Measurements from ENCODE around the gene TSGA10.
"Not testable (repeated sequence)": the region's sequence is repeated elsewhere in the genome, so short reads cannot be mapped to it uniquely, and the experiment has no call there.

The TSGA10 gene

GRCh38 chr2:99153921-99154604, 679 bp downstream of the TSGA10 start:
- DNase-seq, result no peak

DNA sequence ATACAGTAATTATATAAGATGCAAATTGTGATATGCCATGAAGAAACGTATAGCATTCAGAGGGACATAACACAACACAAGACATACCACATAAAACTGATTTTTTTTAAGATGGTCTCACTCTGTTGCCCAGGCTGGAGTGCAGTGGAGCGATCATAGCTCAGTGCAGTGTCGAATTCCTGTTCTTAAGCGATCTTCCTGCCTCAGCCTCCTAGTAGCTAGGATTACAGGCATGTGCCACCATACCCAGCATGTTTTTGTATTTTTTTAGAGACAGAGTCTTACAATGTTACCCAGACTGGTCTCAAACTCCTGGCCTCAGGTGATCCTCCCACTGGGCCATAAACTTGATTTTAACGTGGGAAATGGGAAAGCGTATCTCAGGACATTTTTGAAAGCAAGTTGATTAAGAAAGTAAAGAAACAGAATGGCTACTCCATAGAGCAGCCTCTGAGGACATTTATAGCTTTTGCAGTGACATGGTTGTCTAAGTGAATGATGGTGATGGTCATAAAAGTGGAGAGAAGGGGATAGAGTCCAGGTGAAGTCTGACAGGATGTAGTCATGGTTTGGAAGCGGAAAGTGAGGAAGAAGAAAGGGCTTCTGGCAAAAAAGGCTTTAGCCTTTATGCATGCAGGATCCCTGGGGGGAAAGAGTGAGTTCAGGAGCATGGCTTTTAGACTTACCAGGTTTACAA, 2.4 kb downstream of the TSGA10 start:
- DNase-seq, result no peak

GRCh38 chr2:99150706-99151105, 4.0 kb downstream of the TSGA10 start:
- no peak for DNase-seq

DNA sequence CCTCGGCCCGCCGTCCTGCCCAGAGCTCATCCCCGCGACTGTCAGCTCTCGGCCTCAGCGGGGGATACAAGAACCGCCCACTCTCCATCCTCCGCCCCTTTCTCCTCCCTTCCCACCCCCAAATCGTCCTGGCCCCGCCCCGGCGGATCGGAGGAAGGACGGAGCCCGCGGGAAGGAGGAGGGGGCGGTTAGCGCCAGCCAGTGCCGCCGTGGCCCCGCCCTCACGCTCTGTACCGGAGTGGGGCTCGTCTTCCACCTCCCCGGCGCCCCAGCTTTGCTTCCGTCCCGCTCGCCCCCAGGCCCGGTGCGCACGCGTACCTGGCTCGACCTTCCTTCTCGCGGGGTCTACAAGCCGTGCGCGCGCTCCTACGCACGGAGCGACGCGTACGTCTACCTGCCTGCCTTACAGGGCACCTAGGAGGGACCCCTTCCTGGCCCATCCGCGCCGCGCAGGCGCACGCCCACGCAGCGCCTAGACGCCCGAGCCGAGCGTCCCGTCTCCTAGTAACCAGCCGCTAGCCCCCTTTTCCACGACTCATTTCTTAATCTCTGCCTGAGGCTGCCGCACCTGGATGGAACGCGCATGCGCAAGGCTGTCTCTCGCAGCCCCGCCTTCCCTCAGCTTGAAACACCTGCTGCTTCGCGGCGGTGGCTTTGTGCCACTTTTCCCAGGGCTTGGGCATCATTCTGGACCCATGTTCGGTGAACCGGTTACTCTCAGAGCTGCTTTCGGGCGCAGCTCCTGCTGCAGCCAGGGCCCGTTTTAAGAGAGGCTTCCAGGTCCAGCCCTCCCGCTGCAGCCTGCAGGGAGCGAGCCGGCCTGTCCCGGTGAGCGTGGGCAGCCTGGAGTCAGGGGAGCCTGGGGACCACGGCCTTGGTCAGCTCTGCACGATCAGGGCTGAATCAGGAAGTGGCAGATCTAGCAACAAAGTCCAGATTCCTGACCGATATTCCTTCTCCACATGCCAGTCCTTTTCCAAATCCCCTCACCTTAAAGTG, 13.3 kb downstream of the TSGA10 start, which contains the start of gene C2orf15:
Gene C2orf15 (plus strand): TSS at position 598 of the 999 bp plus-strand sequence. CDS start 8,852 bp downstream, outside the sequence.
- DNase-seq, result peak; percentile 93

- DNase-seq, result no peak
Measured at GRCh38 chr2:99140860-99141109, 14.0 kb downstream of the TSGA10 start.

DNA sequence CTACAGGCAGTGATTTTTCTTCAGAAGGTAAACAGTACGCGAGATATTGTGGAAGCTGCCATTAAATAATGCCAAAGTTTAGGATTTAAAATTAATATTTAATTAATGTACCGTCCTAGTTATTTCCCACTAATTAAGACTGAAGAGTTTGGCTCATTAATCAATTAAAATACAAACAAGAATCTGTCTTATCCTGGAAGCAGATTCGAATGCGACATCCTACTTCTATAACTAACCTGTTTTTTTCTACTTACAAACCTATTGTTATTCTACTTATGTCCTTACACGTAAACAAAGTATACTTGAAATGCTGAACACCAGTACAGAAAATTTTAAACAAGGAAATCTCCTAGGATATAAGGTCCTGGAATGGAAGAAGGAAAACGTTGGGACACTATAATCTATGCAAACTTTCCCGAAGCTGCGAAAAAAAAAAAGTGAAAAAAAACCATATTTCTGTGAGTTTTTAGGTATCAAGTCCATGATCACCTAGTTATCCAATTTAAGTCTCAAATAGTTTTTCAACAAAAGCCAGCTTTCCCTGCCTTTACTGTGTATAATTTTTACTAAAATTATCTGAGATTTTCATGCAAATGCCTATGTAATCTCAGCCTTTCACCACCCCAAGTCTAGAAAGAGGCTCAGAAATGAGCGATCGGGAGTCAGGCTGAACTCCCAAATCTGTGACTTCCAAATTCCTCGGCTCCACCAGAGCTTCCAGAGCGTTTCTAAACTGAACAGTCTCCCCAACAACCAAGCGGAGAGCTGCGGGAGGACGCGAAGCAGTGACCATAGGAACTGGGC, 14.5 kb downstream of the TSGA10 start:
- no peak for DNase-seq

- no peak for DNase-seq
Measured at GRCh38 chr2:99139003-99139402, 15.7 kb downstream of the TSGA10 start.

GRCh38 chr2:99135044-99135556, 19.6 kb downstream of the TSGA10 start:
- DNase-seq, result not testable (repeated sequence)

GRCh38 chr2:99127981-99128380, 26.8 kb downstream of the TSGA10 start:
- DNase-seq, result no peak

DNA sequence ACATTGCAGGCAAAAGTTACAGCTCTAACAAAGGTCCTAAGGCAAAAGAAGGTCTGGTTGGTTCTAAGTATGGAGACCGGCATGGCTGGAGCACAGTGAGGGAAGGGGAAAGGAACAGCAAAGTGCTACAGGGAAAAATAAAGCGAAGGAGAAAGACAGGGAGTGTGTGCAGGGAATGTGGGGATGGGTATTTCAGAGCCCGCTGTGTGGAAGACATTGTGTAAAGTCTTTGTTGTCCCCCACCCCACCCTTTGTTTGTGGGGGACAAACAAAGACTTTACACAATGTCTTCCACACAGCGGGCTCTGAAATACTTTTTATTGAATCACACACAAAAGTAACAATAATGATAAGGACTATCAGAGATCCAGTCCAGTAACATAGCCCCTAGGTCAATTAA, 42.1 kb downstream of the TSGA10 start:
- DNase-seq, result no peak

DNA sequence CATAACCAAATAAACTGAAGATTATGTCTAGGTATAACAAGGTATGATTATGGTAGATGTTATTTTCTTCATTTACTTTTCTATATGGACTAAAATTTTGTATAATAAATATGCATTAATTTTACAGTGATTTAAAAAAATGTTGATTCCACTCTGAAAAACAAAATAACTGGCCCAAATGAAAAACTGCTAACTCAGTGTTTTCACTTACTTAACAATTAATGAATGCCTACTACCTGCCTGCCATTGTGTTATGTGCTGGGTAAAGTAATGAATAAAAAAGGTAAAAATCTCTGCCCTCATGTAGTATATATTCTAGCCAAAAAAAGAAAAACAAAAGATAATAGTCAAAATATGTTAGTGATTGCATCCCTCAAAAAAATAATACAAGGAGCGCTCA, 42.8 kb downstream of the TSGA10 start:
- no peak for DNase-seq

DNA sequence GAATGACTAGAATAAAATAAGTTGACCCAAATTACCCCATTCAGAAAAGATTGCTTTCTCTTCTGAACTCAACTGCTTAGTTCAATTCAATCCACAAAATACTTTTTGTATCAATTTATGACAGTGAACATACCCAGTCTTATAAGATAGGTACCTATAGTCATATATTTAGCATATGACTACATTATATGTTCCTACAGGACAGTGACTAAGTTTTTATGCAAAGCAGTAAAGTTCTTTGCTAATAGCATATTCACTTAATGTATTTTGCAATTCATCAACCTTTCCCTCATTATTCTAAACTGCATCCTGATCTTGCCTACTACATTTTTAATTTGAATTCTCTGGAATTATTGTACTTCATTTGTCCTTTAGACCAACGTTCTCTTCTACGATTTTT, 43.5 kb downstream of the TSGA10 start:
- DNase-seq, result no peak

- no peak for DNase-seq
Measured at GRCh38 chr2:99106913-99107312, 47.8 kb downstream of the TSGA10 start.

GRCh38 chr2:99104006-99104405, 50.7 kb downstream of the TSGA10 start:
- DNase-seq, result no peak

DNA sequence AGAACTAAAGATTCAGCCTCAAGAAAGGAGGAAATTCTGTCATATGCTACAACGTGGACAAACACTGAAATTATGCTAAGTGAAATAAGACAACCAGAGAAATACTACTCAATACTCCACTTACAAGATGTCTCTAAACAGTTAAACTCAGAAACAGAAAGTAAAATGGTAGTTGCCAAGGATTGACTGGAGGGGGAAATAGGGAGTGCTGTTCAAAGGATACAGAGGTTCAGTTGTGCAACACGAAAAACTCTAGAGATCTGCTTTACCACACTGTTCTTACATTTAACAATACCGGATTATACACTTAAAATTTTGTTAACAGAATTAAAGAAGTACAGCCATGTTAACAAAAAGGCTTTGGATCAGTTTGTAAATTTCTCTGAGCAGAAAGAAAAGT, 53.0 kb downstream of the TSGA10 start:
- DNase-seq, result no peak

- no peak for DNase-seq
Measured at GRCh38 chr2:99096728-99097127, 58.0 kb downstream of the TSGA10 start.

DNA sequence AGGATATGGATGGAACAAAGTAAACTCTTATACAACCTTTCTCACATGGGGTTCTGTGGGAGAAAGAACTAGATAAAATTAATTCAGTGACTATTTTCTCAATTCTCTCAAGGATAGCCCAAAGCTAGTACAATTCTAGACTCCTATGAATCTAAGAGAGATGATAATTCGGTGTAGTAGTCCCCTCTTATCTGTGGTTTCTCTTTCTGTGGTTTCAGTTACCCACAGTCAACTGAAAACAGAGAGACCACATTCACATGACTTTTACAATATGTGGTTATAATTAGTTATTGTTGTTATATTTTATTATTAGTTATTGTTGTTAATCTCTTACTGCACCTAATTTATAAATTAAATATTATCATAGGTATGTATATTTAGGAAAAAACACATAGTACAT, 66.7 kb downstream of the TSGA10 start:
- DNase-seq, result no peak

GRCh38 chr2:99086385-99086784, 68.4 kb downstream of the TSGA10 start:
- DNase-seq, result no peak

DNA sequence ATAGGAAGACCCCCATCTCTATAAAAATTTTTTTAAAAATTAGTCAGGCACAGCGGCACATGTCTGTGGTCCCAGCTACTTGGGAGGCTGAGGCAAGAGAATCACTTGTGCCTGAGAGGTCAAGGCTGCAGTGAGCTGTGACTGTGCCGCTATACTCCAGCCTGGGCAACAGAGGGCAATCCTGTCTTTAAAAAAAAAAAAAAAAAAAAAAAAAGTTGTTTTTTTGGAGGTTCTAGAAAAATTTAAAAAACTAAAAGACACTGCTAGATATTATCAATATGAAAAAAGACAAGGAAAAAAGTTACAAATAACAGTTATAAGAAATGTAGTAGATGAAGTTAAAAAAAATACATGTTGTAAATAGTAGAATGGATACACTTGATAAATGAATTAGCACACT, 69.3 kb downstream of the TSGA10 start:
- DNase-seq, result no peak

- no peak for DNase-seq
Measured at GRCh38 chr2:99084256-99084655, 70.5 kb downstream of the TSGA10 start.

DNA sequence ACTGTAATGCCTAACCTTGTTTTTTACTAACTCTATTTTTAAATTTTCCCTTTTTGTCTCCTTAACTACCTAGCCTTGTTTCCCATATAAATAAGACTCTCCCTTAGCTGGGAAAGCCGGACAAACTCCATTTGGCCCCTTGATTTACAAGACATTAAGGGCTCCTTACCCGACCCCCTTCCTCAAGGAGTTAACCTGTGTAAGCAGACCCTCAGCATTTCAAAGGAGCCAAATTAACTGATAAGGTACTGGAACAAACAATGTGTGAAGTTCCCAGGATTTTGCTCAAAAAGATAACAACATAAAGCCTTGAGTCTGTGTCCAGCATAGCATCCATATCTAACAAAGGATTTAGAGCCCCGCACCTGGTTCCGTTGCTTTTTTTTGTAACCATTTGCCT, 72.9 kb downstream of the TSGA10 start:
- DNase-seq, result no peak

- no peak for DNase-seq
Measured at GRCh38 chr2:99079226-99079625, 75.5 kb downstream of the TSGA10 start.

DNA sequence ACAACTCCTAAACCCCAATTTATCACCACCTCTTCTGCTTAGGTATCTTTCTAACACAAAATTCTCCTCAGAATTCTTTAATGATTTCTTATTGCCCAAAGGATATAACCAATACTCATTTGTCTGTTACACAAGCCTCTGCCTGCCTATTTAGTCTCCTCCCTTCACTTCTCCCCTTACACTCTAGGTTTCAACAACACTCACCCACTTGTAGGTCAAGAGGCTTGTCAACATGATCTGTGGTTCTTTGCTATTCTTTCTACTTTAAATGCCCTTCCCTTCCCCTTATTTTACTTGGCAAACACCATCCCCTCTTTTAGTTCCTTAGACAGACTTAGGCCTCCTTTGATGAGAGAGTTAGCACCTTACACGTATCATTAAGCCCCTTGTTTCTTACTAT, 82.2 kb downstream of the TSGA10 start:
- no peak for DNase-seq

Measured in NCI-H1048 (cell line).